RWPE1 (cell line): Measurements from ENCODE around the gene SCYGR4.
A peak's percentile ranks its signal among the peaks of the same experiment; 100 is the strongest.
"Not testable (repeated sequence)": the region's sequence is repeated elsewhere in the genome, so short reads cannot be mapped to it uniquely, and the experiment has no call there.

Experiments used
- CTCF ChIA-PET: fragments of 350-600 bp; sonication (Branson Sonifier 250); formaldehyde crosslinking; extraction: SDS; loops from one replicate; lab custom pipeline; 2021; lab: Yijun Ruan, JAX
- POLR2A ChIA-PET: fragments of 400-600 bp; formaldehyde crosslinking; extraction: SDS; loops from one replicate; lab custom pipeline; 2020; ENCODE audit warnings: antibody characterized with exemption; ENCODE audit not compliant: low non-redundant PET; lab: Yijun Ruan, JAX
- DNase-seq: peaks from one replicate; pipeline ENCODE4 v3.0.0; 2012; ENCODE audit warnings: low spot score
- H3K27ac ChIP-seq: fragments of 450-650 bp; 2 replicates; pipeline ENCODE4 v1.5.1; 2017
- TF ChIP-seq, protein P1 (sequence below): fragments of 450-650 bp; conservative IDR thresholded peaks from 2 replicates; pipeline ENCODE4 v1.5.1; 2017; ENCODE audit warnings: low read depth, mild to moderate bottlenecking

SCYGR4 gene

DNA sequence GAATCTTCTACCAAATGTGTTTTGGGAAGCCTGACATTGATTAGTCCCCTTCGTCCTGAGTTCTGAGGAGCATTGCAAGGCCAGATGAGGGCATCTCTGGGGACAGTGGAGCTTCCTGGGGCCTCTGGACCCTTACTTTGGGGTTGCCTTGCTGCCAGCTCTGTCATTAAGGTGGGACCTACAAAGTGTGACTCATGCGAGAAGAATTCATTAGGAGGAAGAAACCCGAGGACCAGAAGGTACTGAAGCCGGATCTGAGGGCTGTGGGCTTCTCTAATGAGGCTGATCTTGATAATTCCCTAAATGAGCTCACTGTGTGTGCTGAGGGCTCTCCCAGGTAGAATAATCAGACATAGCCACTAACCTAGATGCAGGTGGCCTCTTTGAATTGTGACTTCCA is 19.3 kb upstream of the SCYGR4 start:
- ChIA-PET POLR2A (no interaction called here), CTCF (interaction anchor here (0.7 kb wide), 1 partner anchor 93 kb away, joined by 3 read pairs; no protein-coding TSS in a partner anchor)
- peak; percentile 36 for DNase-seq
- no peak overlapping the region for H3K27ac ChIP-seq
- TF ChIP-seq, protein P1, sequence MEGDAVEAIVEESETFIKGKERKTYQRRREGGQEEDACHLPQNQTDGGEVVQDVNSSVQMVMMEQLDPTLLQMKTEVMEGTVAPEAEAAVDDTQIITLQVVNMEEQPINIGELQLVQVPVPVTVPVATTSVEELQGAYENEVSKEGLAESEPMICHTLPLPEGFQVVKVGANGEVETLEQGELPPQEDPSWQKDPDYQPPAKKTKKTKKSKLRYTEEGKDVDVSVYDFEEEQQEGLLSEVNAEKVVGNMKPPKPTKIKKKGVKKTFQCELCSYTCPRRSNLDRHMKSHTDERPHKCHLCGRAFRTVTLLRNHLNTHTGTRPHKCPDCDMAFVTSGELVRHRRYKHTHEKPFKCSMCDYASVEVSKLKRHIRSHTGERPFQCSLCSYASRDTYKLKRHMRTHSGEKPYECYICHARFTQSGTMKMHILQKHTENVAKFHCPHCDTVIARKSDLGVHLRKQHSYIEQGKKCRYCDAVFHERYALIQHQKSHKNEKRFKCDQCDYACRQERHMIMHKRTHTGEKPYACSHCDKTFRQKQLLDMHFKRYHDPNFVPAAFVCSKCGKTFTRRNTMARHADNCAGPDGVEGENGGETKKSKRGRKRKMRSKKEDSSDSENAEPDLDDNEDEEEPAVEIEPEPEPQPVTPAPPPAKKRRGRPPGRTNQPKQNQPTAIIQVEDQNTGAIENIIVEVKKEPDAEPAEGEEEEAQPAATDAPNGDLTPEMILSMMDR, result no peak

DNA sequence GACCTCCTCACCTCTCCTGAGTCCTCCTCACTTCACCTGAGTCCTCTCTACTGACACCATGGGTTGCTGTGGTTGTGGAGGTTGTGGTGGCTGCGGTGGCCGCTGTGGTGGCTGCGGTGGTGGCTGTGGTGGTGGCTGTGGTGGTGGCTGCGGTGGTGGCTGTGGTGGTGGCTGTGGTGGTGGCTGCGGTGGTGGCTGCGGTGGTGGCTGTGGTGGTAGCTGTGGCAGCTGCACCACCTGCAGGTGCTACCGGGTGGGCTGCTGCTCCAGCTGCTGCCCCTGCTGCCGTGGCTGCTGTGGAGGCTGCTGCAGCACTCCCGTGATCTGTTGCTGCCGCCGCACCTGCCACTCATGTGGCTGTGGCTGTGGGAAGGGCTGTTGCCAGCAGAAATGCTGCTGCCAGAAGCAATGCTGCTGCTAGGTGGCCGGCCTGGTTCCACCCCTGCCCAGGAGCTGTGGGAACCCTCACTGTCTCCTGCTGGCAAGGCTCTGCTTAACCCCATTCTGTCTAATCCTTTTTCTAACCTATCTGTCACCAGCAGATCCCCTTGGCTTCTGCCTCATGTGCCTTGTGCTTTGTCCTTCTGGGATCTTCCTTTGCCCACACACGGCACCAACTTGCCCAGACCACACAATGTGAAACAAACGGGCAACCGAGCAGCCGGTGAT is 18.3 kb upstream of the SCYGR4 start, which contains the start of gene SCYGR2:
SCYGR2 (plus strand) TSS at position 59 of the 669 bp plus-strand sequence; CDS start at position 59, 0 bp downstream.
- DNase-seq, H3K27ac ChIP-seq, POLR2A ChIA-PET: not testable (repeated sequence)
- CTCF ChIA-PET, result interaction anchor here (0.7 kb wide), 1 partner anchor 94 kb away, joined by 3 read pairs; no protein-coding TSS in a partner anchor

DNA sequence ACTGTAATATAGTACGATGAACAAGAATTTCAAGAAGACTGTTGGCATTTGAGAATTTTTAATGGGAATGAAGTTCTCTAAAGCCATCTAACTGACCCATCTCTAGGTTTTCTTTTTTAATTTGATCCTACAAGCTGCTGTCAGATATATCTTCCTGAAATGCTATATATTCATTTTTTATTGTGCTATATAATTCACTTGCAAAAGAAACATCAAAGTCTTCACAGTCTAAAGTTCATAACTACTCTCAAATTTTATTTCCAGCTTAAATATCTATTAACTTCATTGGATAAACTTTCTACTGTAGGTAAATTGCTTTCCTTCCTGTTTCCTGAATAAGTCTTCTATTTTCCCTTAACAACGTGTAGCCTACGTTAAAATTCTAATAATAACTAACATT is 14.9 kb upstream of the SCYGR4 start:
- CTCF ChIA-PET, result no interaction called here
- DNase-seq, result no peak
- TF ChIP-seq, protein P1, result no peak
- POLR2A ChIA-PET, result no interaction called here
- H3K27ac ChIP-seq, result no peak overlapping the region

DNA sequence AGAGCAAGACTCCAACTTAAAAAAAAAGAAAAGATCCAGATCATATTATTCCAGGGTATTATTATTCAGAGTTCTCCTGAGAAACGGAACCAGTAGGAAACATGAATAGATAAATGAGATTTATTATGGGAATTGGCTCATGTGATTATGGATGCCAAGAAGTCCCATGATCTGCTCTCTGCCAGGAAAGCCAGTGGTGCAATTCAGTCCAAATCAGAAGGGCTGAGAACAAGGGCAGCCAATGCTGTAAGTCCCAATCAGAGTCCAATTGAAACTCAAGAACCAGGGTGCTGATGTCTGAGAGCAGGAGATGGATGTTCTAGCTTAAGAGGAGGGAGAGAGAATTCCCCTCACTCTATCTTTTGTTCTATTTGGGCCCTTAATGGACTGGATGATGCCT is 10.8 kb upstream of the SCYGR4 start:
- H3K27ac ChIP-seq, result no peak overlapping the region
- TF ChIP-seq, protein P1, result no peak
- DNase-seq, result no peak
- POLR2A ChIA-PET, result no interaction called here
- CTCF ChIA-PET, result interaction anchor here (0.6 kb wide), 1 partner anchor 10 kb away, joined by 3 read pairs; no protein-coding TSS in a partner anchor

DNA sequence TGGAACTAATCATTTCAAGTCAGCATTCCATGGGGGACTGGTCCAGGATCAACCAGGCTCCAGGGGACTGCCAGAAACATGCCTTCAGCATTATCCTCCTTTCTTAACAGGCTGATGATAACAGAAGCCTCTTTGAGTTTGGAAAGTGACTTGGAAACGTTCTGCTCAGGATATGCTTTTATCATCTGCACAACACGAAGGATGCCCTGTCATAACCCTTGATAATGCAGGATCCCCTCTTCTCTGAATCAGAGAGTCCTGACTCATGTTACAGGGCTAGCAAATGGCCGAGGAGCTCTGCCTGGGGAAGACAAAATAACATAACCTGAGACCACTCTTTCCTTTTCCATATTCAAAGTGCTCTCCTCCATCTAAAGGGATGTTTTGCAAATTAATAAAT is 9.4 kb upstream of the SCYGR4 start:
- H3K27ac ChIP-seq, result no peak overlapping the region
- ChIA-PET POLR2A (no interaction called here), CTCF (interaction anchor here (0.6 kb wide), 1 partner anchor 277 kb away, joined by 3 read pairs; no protein-coding TSS in a partner anchor)
- DNase-seq, result no peak
- TF ChIP-seq, protein P1, result no peak

DNA sequence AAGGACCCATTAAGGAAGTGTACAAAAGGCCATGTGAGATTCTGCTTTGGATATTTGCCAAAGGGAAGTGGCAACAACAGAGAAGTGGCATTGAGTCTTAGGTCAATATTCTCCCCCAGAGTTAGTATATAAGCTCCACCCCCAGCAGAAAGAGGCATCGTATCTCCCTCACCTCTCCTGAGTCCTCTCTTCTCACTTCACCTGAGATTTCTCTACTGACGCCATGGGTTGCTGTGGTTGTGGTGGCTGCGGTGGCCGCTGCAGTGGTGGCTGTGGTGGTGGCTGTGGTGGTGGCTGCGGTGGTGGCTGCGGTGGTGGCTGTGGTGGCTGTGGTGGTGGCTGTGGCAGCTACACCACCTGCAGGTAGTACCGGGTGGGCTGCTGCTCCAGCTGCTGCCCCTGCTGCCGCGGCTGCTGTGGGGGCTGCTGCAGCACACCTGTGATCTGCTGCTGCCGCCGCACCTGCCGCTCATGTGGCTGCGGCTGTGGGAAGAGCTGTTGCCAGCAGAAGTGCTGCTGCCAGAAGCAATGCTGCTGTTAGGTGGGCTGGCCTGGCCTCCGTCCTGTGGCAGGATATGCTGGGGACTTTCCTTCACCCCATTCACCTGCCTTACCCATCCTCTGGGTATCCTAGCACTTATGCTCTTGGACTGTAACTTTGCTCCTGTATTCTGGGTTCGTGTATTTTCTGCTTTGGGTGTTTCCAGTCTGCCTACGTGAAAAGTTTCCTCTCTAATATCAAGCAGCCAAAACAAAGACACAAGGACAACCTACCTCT is 8.5 kb upstream of the SCYGR4 start:
- POLR2A ChIA-PET, result no interaction called here
- no peak overlapping the region for H3K27ac ChIP-seq
- DNase-seq, result no peak
- CTCF ChIA-PET, result no interaction called here
- TF ChIP-seq, protein P1, result no peak
